Measurements from ENCODE around the gene LTBR.
"Not testable (repeated sequence)": the region's sequence is repeated elsewhere in the genome, so short reads cannot be mapped to it uniquely, and the experiment has no call there.

Gene LTBR

GRCh38 chr12:6336079-6336888 lies 47.7 kb upstream of the LTBR start:
- no peak for TF ChIP-seq CTCF (IDR thresholded peaks at IDR 0.05)
- Histone ChIP-seq H3K79me2 (peaks cover 63% of the 10 kb centered on the region), H3K9me3 (ENCODE audit: control insufficient read depth, low read length) (no peaks in the 10 kb centered on the region), H2AFZ (no peak overlapping the region), H3K27me3 (ENCODE audit: control insufficient read depth, insufficient read depth, low read length) (no peaks in the 10 kb centered on the region), H3K4me3 (ENCODE audit: low read depth, low read length) (peak overlapping the region; percentile 44), H3K36me3 (ENCODE audit: control insufficient read depth, insufficient read depth, low read length) (no peaks in the 10 kb centered on the region), H3K4me2 (ENCODE audit: low read length) (peak overlapping the region; percentile 72), H3K4me1 (peaks cover 49% of the 10 kb centered on the region), H3K27ac (peak overlapping the region; percentile 99), H3K9ac (no peak overlapping the region)

GRCh38 chr12:6336889-6337853 lies 46.8 kb upstream of the LTBR start:
- Histone ChIP-seq H3K4me3 (ENCODE audit: low read depth, low read length) (peak overlapping the region; percentile 44), H3K36me3 (ENCODE audit: control insufficient read depth, insufficient read depth, low read length) (no peaks in the 10 kb centered on the region), H3K27ac (peak overlapping the region; percentile 99), H3K27me3 (ENCODE audit: control insufficient read depth, insufficient read depth, low read length) (no peaks in the 10 kb centered on the region), H3K79me2 (peaks cover 71% of the 10 kb centered on the region), H3K9me3 (ENCODE audit: control insufficient read depth, low read length) (no peaks in the 10 kb centered on the region), H2AFZ (no peak overlapping the region), H3K9ac (no peak overlapping the region), H3K4me1 (peaks cover 51% of the 10 kb centered on the region), H3K4me2 (ENCODE audit: low read length) (peak overlapping the region; percentile 72)
- TF ChIP-seq CTCF (IDR thresholded peaks at IDR 0.05), result no peak

- no peak overlapping the region for H3K4me3 ChIP-seq (ENCODE audit: low read depth, low read length)
- H2AFZ ChIP-seq, result no peak overlapping the region
- no peak for TF ChIP-seq CTCF (IDR thresholded peaks at IDR 0.05)
- H3K27ac ChIP-seq, result peak overlapping the region; percentile 99
- no peaks in the 10 kb centered on the region for H3K27me3 ChIP-seq (ENCODE audit: control insufficient read depth, insufficient read depth, low read length)
- H3K9ac ChIP-seq, result no peak overlapping the region
- H3K4me2 ChIP-seq (ENCODE audit: low read length), result peak overlapping the region; percentile 72
- peaks cover 59% of the 10 kb centered on the region for H3K4me1 ChIP-seq
- no peaks in the 10 kb centered on the region for H3K9me3 ChIP-seq (ENCODE audit: control insufficient read depth, low read length)
- peaks cover 72% of the 10 kb centered on the region for H3K79me2 ChIP-seq
- no peaks in the 10 kb centered on the region for H3K36me3 ChIP-seq (ENCODE audit: control insufficient read depth, insufficient read depth, low read length)
These were observed 46.0 kb upstream of the LTBR start for GRCh38 chr12:6337958-6338433.

- not testable (repeated sequence) for H3K9me3 ChIP-seq (ENCODE audit: control insufficient read depth, low read length); H3K36me3 ChIP-seq (ENCODE audit: control insufficient read depth, insufficient read depth, low read length); H2AFZ ChIP-seq; H3K4me3 ChIP-seq (ENCODE audit: low read depth, low read length); H3K9ac ChIP-seq; H3K27me3 ChIP-seq (ENCODE audit: control insufficient read depth, insufficient read depth, low read length)
- peak overlapping the region; percentile 72 for H3K4me2 ChIP-seq (ENCODE audit: low read length)
- peaks cover 70% of the 10 kb centered on the region for H3K79me2 ChIP-seq
- H3K4me1 ChIP-seq, result peaks cover 63% of the 10 kb centered on the region
- peak overlapping the region; percentile 100 for H3K27ac ChIP-seq
These were observed 45.4 kb upstream of the LTBR start for GRCh38 chr12:6338536-6338935.

- Histone ChIP-seq H3K9ac (no peak overlapping the region), H3K36me3 (ENCODE audit: control insufficient read depth, insufficient read depth, low read length) (no peaks in the 10 kb centered on the region), H3K4me1 (peaks cover 67% of the 10 kb centered on the region), H3K4me3 (ENCODE audit: low read depth, low read length) (peak overlapping the region; percentile 89), H3K9me3 (ENCODE audit: control insufficient read depth, low read length) (no peaks in the 10 kb centered on the region), H3K79me2 (peaks cover 65% of the 10 kb centered on the region), H3K27ac (peak overlapping the region; percentile 100), H2AFZ (no peak overlapping the region), H3K27me3 (ENCODE audit: control insufficient read depth, insufficient read depth, low read length) (no peaks in the 10 kb centered on the region), H3K4me2 (ENCODE audit: low read length) (peak overlapping the region; percentile 99)
- no peak for TF ChIP-seq CTCF (IDR thresholded peaks at IDR 0.05)
These were observed 45.0 kb upstream of the LTBR start for GRCh38 chr12:6338955-6339354.

All from parathyroid adenoma (tissue), 2 donors.